ENCODE data around the gene CYB5D1. TPM values are rescaled to one million over a fixed set of nuclear protein-coding genes. Genes with fewer than 3 reads are reported as not detected.

The CYB5D1 gene
- total RNA-seq, 1 donor from 2014 or later = 21.1 TPM

GRCh38 chr17:7875804-7876370 lies 18.1 kb downstream of the CYB5D1 start:
- no peak overlapping the region for H3K4me3 ChIP-seq (ENCODE audit: insufficient read depth, low read depth, low read length)
- H3K9ac ChIP-seq (ENCODE audit: low read length) = no peak overlapping the region
- H3K79me2 ChIP-seq (ENCODE audit: insufficient read depth, low read length) = no peaks in the 10 kb centered on the region
- Mint-ChIP-seq H3K27ac (ENCODE audit: unreplicated experiment) (no peak overlapping the region), H3K4me1 (ENCODE audit: low read depth, unreplicated experiment) (peaks cover 7% of the 10 kb centered on the region), H3K36me3 (ENCODE audit: low read depth, unreplicated experiment) (peaks cover 8% of the 10 kb centered on the region), H3K4me3 (ENCODE audit: unreplicated experiment) (no peak overlapping the region), H3K27me3 (ENCODE audit: low read depth, unreplicated experiment) (no peaks in the 10 kb centered on the region), H3K9me3 (ENCODE audit: unreplicated experiment) (no peaks in the 10 kb centered on the region)
- no peaks in the 10 kb centered on the region for H4K20me1 ChIP-seq (ENCODE audit: insufficient read depth, low read length)
- H3K4me1 ChIP-seq (ENCODE audit: insufficient read depth, low read length) = no peaks in the 10 kb centered on the region
- FAIRE-seq (no peak), DNase-seq (ENCODE audit: low read depth) (no peak)
- H3K27me3 ChIP-seq (ENCODE audit: insufficient read depth, low read length) = no peaks in the 10 kb centered on the region
- H3K4me2 ChIP-seq (ENCODE audit: low read length) = no peak overlapping the region
- H3K36me3 ChIP-seq (ENCODE audit: insufficient read depth, low read length) = peaks cover 8% of the 10 kb centered on the region
- TF ChIP-seq, protein P1, sequence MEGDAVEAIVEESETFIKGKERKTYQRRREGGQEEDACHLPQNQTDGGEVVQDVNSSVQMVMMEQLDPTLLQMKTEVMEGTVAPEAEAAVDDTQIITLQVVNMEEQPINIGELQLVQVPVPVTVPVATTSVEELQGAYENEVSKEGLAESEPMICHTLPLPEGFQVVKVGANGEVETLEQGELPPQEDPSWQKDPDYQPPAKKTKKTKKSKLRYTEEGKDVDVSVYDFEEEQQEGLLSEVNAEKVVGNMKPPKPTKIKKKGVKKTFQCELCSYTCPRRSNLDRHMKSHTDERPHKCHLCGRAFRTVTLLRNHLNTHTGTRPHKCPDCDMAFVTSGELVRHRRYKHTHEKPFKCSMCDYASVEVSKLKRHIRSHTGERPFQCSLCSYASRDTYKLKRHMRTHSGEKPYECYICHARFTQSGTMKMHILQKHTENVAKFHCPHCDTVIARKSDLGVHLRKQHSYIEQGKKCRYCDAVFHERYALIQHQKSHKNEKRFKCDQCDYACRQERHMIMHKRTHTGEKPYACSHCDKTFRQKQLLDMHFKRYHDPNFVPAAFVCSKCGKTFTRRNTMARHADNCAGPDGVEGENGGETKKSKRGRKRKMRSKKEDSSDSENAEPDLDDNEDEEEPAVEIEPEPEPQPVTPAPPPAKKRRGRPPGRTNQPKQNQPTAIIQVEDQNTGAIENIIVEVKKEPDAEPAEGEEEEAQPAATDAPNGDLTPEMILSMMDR (IDR thresholded peaks at IDR 0.05; ENCODE audit: insufficient read depth, low read depth, low read length) = no peak
- no peak for TF ChIP-seq EZH2 (IDR thresholded peaks at IDR 0.05; ENCODE audit: insufficient read depth, low read length)
- H3K27ac ChIP-seq (ENCODE audit: low read depth, low read length) = no peak overlapping the region
- H2AFZ ChIP-seq (ENCODE audit: low read depth, low read length) = no peak overlapping the region
- H3K9me3 ChIP-seq (ENCODE audit: insufficient read depth, low read depth, low read length) = no peaks in the 10 kb centered on the region

- TF ChIP-seq, protein P1 (IDR thresholded peaks at IDR 0.05; ENCODE audit: insufficient read depth, low read depth, low read length) = no peak
- no peak for TF ChIP-seq EZH2 (IDR thresholded peaks at IDR 0.05; ENCODE audit: insufficient read depth, low read length)
- H3K79me2 ChIP-seq (ENCODE audit: insufficient read depth, low read length) = peaks cover 2% of the 10 kb centered on the region
- no peaks in the 10 kb centered on the region for H4K20me1 ChIP-seq (ENCODE audit: insufficient read depth, low read length)
- H3K36me3 Mint-ChIP-seq (ENCODE audit: low read depth, unreplicated experiment) = peaks cover 7% of the 10 kb centered on the region
- H3K27ac Mint-ChIP-seq (ENCODE audit: unreplicated experiment) = no peak overlapping the region
- peaks cover 14% of the 10 kb centered on the region for H3K36me3 ChIP-seq (ENCODE audit: insufficient read depth, low read length)
- H3K9me3 ChIP-seq (ENCODE audit: insufficient read depth, low read depth, low read length) = no peaks in the 10 kb centered on the region
- DNase-seq (ENCODE audit: low read depth) (no peak), FAIRE-seq (no peak)
- H3K4me1 ChIP-seq (ENCODE audit: insufficient read depth, low read length) = no peaks in the 10 kb centered on the region
- H3K4me2 ChIP-seq (ENCODE audit: low read length) = no peak overlapping the region
- no peak overlapping the region for H3K9ac ChIP-seq (ENCODE audit: low read length)
- no peaks in the 10 kb centered on the region for H3K27me3 Mint-ChIP-seq (ENCODE audit: low read depth, unreplicated experiment)
- no peak overlapping the region for H3K27ac ChIP-seq (ENCODE audit: low read depth, low read length)
- H3K4me3 ChIP-seq (ENCODE audit: insufficient read depth, low read depth, low read length) = no peak overlapping the region
- H3K4me3 Mint-ChIP-seq (ENCODE audit: unreplicated experiment) = no peak overlapping the region
- H3K4me1 Mint-ChIP-seq (ENCODE audit: low read depth, unreplicated experiment) = peaks cover 3% of the 10 kb centered on the region
- H3K27me3 ChIP-seq (ENCODE audit: insufficient read depth, low read length) = no peaks in the 10 kb centered on the region
- no peaks in the 10 kb centered on the region for H3K9me3 Mint-ChIP-seq (ENCODE audit: unreplicated experiment)
- no peak overlapping the region for H2AFZ ChIP-seq (ENCODE audit: low read depth, low read length)
Observed at GRCh38 chr17:7878234-7878633, 20.4 kb downstream of the CYB5D1 start.

DNA sequence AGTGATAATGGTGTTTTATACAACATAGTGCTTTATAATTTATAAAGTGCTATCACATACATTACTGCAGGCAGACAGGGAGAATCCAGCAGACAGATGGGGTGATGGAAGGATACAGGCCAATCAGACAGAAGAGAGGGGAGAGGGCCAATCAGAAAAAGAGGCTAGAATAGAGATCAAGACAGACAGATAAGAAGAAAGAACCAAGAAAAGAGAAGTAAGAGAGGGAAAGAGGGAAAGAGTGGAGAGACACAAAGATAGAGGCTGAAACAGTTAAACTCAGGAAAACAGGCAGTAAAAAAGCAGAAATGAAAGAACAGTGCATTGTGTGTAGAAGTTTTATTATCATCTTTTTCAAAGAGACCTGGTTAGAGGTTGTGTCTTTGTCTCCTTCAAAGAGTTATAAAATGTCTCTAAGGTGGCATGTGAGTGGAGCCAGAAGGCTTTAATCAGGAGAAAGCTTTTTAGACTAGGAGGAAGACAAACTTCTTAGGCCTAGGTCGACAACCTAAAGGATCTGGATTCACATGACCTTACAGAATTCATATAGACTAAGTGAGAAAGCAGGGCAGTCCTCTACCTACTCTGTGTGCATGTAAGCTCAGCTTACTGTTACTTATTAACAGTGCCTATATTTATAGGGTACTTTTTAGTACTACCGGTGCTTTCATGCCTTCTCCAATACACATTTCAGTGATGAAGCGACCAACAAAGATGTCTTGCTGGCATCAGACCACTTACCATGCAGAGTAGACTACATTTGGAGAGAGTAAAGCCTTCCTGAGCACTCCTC lies 22.5 kb downstream of the CYB5D1 start:
- no peaks in the 10 kb centered on the region for H3K27me3 ChIP-seq (ENCODE audit: insufficient read depth, low read length)
- no peak overlapping the region for H3K27ac ChIP-seq (ENCODE audit: low read depth, low read length)
- no peaks in the 10 kb centered on the region for H3K4me1 Mint-ChIP-seq (ENCODE audit: low read depth, unreplicated experiment)
- H3K9me3 Mint-ChIP-seq (ENCODE audit: unreplicated experiment) = no peaks in the 10 kb centered on the region
- no peak overlapping the region for H3K4me3 ChIP-seq (ENCODE audit: insufficient read depth, low read depth, low read length)
- H3K79me2 ChIP-seq (ENCODE audit: insufficient read depth, low read length) = peaks cover 2% of the 10 kb centered on the region
- no peaks in the 10 kb centered on the region for H3K9me3 ChIP-seq (ENCODE audit: insufficient read depth, low read depth, low read length)
- no peak overlapping the region for H2AFZ ChIP-seq (ENCODE audit: low read depth, low read length)
- no peaks in the 10 kb centered on the region for H3K27me3 Mint-ChIP-seq (ENCODE audit: low read depth, unreplicated experiment)
- no peak overlapping the region for H3K4me2 ChIP-seq (ENCODE audit: low read length)
- TF ChIP-seq, protein P1 (IDR thresholded peaks at IDR 0.05; ENCODE audit: insufficient read depth, low read depth, low read length) = no peak
- no peak for TF ChIP-seq EZH2 (IDR thresholded peaks at IDR 0.05; ENCODE audit: insufficient read depth, low read length)
- no peaks in the 10 kb centered on the region for H4K20me1 ChIP-seq (ENCODE audit: insufficient read depth, low read length)
- peaks cover 3% of the 10 kb centered on the region for H3K4me1 ChIP-seq (ENCODE audit: insufficient read depth, low read length)
- FAIRE-seq (no peak), DNase-seq (ENCODE audit: low read depth) (no peak)
- H3K36me3 ChIP-seq (ENCODE audit: insufficient read depth, low read length) = peaks cover 14% of the 10 kb centered on the region
- H3K27ac Mint-ChIP-seq (ENCODE audit: unreplicated experiment) = no peak overlapping the region
- H3K36me3 Mint-ChIP-seq (ENCODE audit: low read depth, unreplicated experiment) = peaks cover 1% of the 10 kb centered on the region
- peak overlapping the region; percentile 36 for H3K9ac ChIP-seq (ENCODE audit: low read length)
- no peak overlapping the region for H3K4me3 Mint-ChIP-seq (ENCODE audit: unreplicated experiment)

All from astrocyte (in vitro differentiated cells and primary cell).